ENCODE results near the gene STX19. TPM values are rescaled to one million over a fixed set of nuclear protein-coding genes. Genes with fewer than 3 reads are reported as not detected.

STX19 gene
- polyA plus RNA-seq, 3 donors, result not detected

DNA sequence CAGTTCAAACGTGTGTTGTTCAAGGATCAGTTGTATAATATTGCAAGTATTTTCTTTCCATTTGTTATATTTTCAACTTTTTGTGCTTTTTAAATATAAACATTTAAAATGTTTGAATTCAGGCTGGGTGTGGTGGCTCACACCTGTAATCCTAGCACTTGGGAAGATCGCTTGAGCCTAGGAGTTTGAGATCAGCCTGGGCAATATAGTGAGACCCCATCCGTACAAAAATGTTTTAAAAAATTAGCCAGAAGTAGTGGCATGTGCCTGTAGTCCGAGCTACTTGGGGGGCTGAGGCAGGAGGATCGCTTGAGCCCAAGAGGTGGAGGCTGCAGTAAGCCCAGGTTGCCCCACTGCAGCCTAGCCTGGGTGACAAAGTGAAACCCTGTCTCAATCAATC is 43.8 kb downstream of the STX19 start:
- Histone ChIP-seq H3K9me3 (replicated peaks in 1 of 2; ENCODE audit: control insufficient read depth in 1 of 2, insufficient read depth in 1 of 2, low read length in 2 of 2) (no peaks in the 10 kb centered on the region), H3K36me3 (replicated peaks in 1 of 2; ENCODE audit: control insufficient read depth in 1 of 2, insufficient read depth in 2 of 2, low read length in 2 of 2) (no peaks in the 10 kb centered on the region), H3K4me2 (replicated peaks; ENCODE audit: extremely low read depth, low read length, poor library complexity, severe bottlenecking) (no peak overlapping the region), H2AFZ (ENCODE audit: insufficient read depth, low read depth, low read length, poor library complexity, severe bottlenecking) (no peak overlapping the region), H3K9ac (ENCODE audit: insufficient read depth, low read length, poor library complexity, severe bottlenecking) (no peak overlapping the region), H3K27me3 (ENCODE audit: control insufficient read depth in 2 of 2, insufficient read depth in 2 of 2, low read length in 2 of 2) (no peaks in the 10 kb centered on the region), H3K79me2 (ENCODE audit: insufficient read depth, low read length) (no peaks in the 10 kb centered on the region), H4K20me1 (ENCODE audit: insufficient read depth, low read length) (no peaks in the 10 kb centered on the region), H3K4me3 (replicated peaks in 1 of 3; ENCODE audit: low read depth in 2 of 3, low read length in 3 of 3) (no peak overlapping the region), H3K4me1 (ENCODE audit: control insufficient read depth in 1 of 2, insufficient read depth in 2 of 2, low read length in 2 of 2) (peaks cover 7 to 11% of the 10 kb centered on the region in 2 donors), H3K27ac (ENCODE audit: low read depth in 1 of 2, low read length in 2 of 2) (no peak overlapping the region)
- Mint-ChIP-seq H3K4me1 (peaks cover 11% of the 10 kb centered on the region), H3K36me3 (no peaks in the 10 kb centered on the region), H3K4me3 (no peak overlapping the region), H3K9me3 (peaks cover 0 to 2% (median 0%) of the 10 kb centered on the region in 7 donors), H3K27ac (no peak overlapping the region), H3K27me3 (ENCODE audit: low read depth in 3 of 3) (no peaks in the 10 kb centered on the region)
- intact Hi-C loops (cut with micrococcal nuclease), result loop anchor here in 1 of 2 donors (5.0 kb wide), 1 partner anchor 78 kb away; the partner anchor contains the start of genes DHFR2 and NSUN3
- no peak for TF ChIP-seq CTCF (IDR thresholded peaks at IDR 0.05)
- 95% methylated on average over 2 of the region's 5 CpGs for WGBS (ENCODE audit: insufficient coverage)
- DNase-seq, result no peak

- Histone ChIP-seq H3K9me3 (replicated peaks in 1 of 2; ENCODE audit: control insufficient read depth in 1 of 2, insufficient read depth in 1 of 2, low read length in 2 of 2) (no peaks in the 10 kb centered on the region), H3K9ac (ENCODE audit: insufficient read depth, low read length, poor library complexity, severe bottlenecking) (no peak overlapping the region), H3K4me2 (replicated peaks; ENCODE audit: extremely low read depth, low read length, poor library complexity, severe bottlenecking) (no peak overlapping the region), H3K79me2 (ENCODE audit: insufficient read depth, low read length) (no peaks in the 10 kb centered on the region), H3K4me1 (ENCODE audit: control insufficient read depth in 1 of 2, insufficient read depth in 2 of 2, low read length in 2 of 2) (peaks cover 10 to 14% of the 10 kb centered on the region in 2 donors), H3K27ac (ENCODE audit: low read depth in 1 of 2, low read length in 2 of 2) (no peak overlapping the region), H3K36me3 (replicated peaks in 1 of 2; ENCODE audit: control insufficient read depth in 1 of 2, insufficient read depth in 2 of 2, low read length in 2 of 2) (no peaks in the 10 kb centered on the region), H3K4me3 (replicated peaks in 1 of 3; ENCODE audit: low read depth in 2 of 3, low read length in 3 of 3) (no peak overlapping the region), H3K27me3 (ENCODE audit: control insufficient read depth in 2 of 2, insufficient read depth in 2 of 2, low read length in 2 of 2) (no peaks in the 10 kb centered on the region), H2AFZ (ENCODE audit: insufficient read depth, low read depth, low read length, poor library complexity, severe bottlenecking) (no peak overlapping the region), H4K20me1 (ENCODE audit: insufficient read depth, low read length) (no peaks in the 10 kb centered on the region)
- intact Hi-C loops (cut with micrococcal nuclease), result loop anchor here in 1 of 2 donors (5.0 kb wide), 1 partner anchor 79 kb away; the partner anchor contains the start of genes DHFR2 and NSUN3
- Mint-ChIP-seq H3K36me3 (no peaks in the 10 kb centered on the region), H3K27ac (no peak overlapping the region), H3K27me3 (ENCODE audit: low read depth in 3 of 3) (no peaks in the 10 kb centered on the region), H3K4me3 (no peak overlapping the region), H3K9me3 (peaks cover 0 to 2% (median 0%) of the 10 kb centered on the region in 7 donors), H3K4me1 (peaks cover 15% of the 10 kb centered on the region)
- no CpG with 5 or more reads among the region's 3 CpGs for WGBS (ENCODE audit: insufficient coverage)
- DNase-seq, result no peak
- no peak for TF ChIP-seq CTCF (IDR thresholded peaks at IDR 0.05)
Observed at GRCh38 chr3:93983408-93983807, 45.0 kb downstream of the STX19 start.

Measured in CD14-positive monocyte (primary cell).